Activated B cell treated with CpG ODN at 0.5 μM for 24 hours (primary cell): ENCODE data around the gene CAMSAP1. TPM values are rescaled to one million over a fixed set of nuclear protein-coding genes. Genes with fewer than 3 reads are reported as not detected.

Experiments
- ATAC-seq: fragments of 200-7000 bp; cut with Tn5 transposase; one replicate; pipeline ENCODE4 v1.10.0; 2021; ENCODE audit warnings: low read depth, mild to moderate bottlenecking, moderate library complexity
- CTCF ChIA-PET: fragments of 350-600 bp; sonication (Branson Sonifier 250); formaldehyde crosslinking; loops from one replicate; lab custom pipeline; 2021; ENCODE audit warnings: antibody characterized with exemption; lab: Charles Lee
- POLR2A ChIA-PET: fragments of 350-600 bp; sonication (Branson Sonifier 250); formaldehyde crosslinking; loops from one replicate; lab custom pipeline; 2021; ENCODE audit warnings: antibody characterized with exemption; lab: Charles Lee
- DNase-seq: peaks from one replicate; pipeline ENCODE4 v3.0.0; 2022
- H3K27ac Mint-ChIP-seq: one replicate; pipeline ENCODE4 v1.8.0; 2020; ENCODE audit warnings: mixed read lengths
- H3K27me3 Mint-ChIP-seq: one replicate; pipeline ENCODE4 v1.8.0; 2021; ENCODE audit warnings: mixed read lengths
- H3K36me3 Mint-ChIP-seq: one replicate; pipeline ENCODE4 v1.8.0; 2021; ENCODE audit warnings: low read depth, mixed read lengths
- H3K4me1 Mint-ChIP-seq: one replicate; pipeline ENCODE4 v1.8.0; 2021; ENCODE audit warnings: mixed read lengths
- H3K4me3 Mint-ChIP-seq: one replicate; pipeline ENCODE4 v1.8.0; 2020; ENCODE audit warnings: mild to moderate bottlenecking, mixed read lengths
- H3K9me3 Mint-ChIP-seq: one replicate; pipeline ENCODE4 v1.8.0; 2020; ENCODE audit warnings: mixed read lengths
- CTCF ChIP-seq: fragments of 200-600 bp; IDR thresholded peaks from one replicate; pipeline ENCODE4 v1.8.0; 2022; ENCODE audit warnings: antibody characterized with exemption, mild to moderate bottlenecking
- intact Hi-C: fragments of 100-400 bp; cut with micrococcal nuclease; formaldehyde crosslinking; loops from one replicate; pipeline ENCODE4 v1.15.1; 2024
- total RNA-seq: library from RNA; stranded (reverse); gene quantifications from 2 replicates; pipeline ENCODE4 v1.2.3, GENCODE V29; 2022

Gene CAMSAP1
- total RNA-seq, 1 donor from 2014 or later, result 16.9 TPM

DNA sequence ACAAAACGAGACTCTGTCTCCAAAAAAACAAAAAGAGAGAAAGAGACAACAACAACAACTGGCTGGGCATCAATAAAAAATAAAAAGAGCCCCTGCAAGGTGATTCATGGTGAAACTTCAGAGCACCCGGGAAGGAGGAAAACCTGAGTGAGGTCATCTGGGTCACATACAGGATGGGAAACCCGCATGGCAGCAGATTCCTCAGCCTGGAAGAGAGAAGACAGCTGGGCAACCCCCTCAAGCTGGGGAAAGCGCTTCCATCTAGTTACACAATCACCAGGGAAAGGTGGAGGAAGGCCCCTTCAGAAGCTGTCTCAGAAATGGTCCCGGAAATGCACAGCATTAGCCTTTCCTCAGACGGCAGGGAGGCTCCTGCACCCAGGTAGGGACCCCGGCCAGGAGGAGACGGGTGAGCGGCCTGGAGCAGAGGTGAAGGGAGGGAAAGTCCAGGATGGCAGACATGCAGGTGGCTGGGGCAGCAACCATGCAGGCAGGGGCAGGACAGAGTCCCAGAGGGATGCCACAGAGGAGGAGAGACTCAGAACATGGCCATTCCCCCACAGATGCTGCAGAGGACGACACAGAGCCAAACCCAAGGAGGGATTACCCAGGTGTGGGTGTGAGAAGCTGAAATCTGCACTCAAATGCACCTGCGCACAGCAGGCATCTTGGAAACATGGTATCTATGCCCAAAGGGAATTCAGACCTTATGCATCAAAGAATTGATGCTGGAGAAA lies 29.4 kb downstream of the CAMSAP1 start:
- ChIA-PET POLR2A (interaction anchor here (0.5 kb wide), 1 partner anchor 35 kb away, joined by 3 read pairs; no protein-coding TSS in a partner anchor), CTCF (no interaction called here)
- ATAC-seq (no peak), DNase-seq (no peak)
- Mint-ChIP-seq H3K4me3 (no peak overlapping the region), H3K27ac (no peak overlapping the region), H3K36me3 (peaks cover 30% of the 10 kb centered on the region), H3K9me3 (no peaks in the 10 kb centered on the region), H3K27me3 (no peaks in the 10 kb centered on the region), H3K4me1 (peaks cover 2% of the 10 kb centered on the region)
- no peak for TF ChIP-seq CTCF
- intact Hi-C loops, result no loop called here

DNA sequence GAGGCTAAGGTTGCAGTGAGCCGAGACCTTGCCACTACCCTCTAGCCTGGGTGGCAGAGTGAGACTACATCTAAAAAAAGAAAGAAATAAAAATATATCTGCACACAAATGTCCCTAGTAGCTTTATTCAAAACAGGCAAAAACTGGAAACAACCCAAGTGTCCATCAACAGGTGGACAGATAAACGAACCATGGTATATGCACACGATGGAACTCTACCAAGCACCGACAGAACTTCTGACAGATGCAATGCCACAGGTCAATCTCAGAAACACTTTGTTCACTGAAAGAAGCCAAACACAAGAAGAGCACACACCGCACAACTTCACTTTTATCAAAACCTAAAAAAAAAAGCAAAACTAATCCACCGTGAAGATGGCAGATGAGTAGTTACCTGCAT lies 30.4 kb downstream of the CAMSAP1 start:
- Mint-ChIP-seq H3K27ac (no peak overlapping the region), H3K4me3 (no peak overlapping the region), H3K4me1 (peaks cover 2% of the 10 kb centered on the region), H3K36me3 (peaks cover 22% of the 10 kb centered on the region), H3K27me3 (no peaks in the 10 kb centered on the region), H3K9me3 (no peaks in the 10 kb centered on the region)
- CTCF ChIA-PET, result no interaction called here
- intact Hi-C loops, result no loop called here
- ATAC-seq (no peak), DNase-seq (no peak)
- POLR2A ChIA-PET, result interaction anchor here (0.7 kb wide), 1 partner anchor 13 kb away, joined by 3 read pairs; no protein-coding TSS in a partner anchor
- TF ChIP-seq CTCF, result no peak

DNA sequence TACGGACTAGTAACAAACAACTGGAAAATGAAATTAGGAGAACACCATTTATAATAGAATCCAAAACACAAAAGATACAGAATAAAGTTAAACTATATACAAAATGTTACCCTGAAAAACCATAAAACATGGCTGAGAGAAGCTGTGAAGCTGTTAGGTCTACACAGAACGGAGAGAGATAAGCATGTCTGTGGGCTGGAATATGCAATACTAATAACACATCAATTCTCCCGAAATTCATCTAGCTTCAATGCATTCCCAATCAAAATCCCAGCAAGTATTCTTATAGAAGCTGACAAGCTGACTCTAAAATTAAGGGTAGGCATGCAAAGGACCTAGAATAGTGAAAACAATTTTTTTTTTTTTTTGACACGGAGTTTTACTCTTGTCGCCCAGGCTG lies 32.5 kb downstream of the CAMSAP1 start:
- TF ChIP-seq CTCF, result no peak
- H3K36me3 Mint-ChIP-seq, result peaks cover 19% of the 10 kb centered on the region
- H3K4me1 Mint-ChIP-seq, result peaks cover 2% of the 10 kb centered on the region
- H3K27me3 Mint-ChIP-seq, result no peaks in the 10 kb centered on the region
- H3K27ac Mint-ChIP-seq, result no peak overlapping the region
- intact Hi-C loops, result no loop called here
- ChIA-PET POLR2A (no interaction called here), CTCF (no interaction called here)
- ATAC-seq, result no peak
- no peak overlapping the region for H3K4me3 Mint-ChIP-seq
- H3K9me3 Mint-ChIP-seq, result no peaks in the 10 kb centered on the region
- DNase-seq, result no peak

DNA sequence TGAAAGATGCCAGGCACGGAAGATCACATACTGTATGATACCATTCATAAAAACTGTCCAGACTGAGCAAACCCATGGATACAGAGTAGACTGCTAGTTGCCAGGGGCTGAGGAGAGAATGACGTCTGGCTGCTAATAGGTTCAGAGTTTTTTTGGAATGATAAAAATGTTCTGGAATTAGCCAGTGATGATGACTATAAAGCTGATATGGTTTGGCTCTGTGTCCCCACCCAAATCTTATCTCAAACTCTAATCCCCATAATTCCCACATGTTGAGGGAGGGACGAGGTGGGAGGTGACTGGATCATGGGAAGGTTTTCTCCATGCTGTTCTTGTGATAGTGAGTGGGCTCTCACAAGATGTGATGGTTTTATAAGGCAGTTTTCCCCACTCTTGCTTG lies 37.4 kb downstream of the CAMSAP1 start:
- H3K4me3 Mint-ChIP-seq, result no peak overlapping the region
- H3K27ac Mint-ChIP-seq, result no peak overlapping the region
- ChIA-PET POLR2A (no interaction called here), CTCF (no interaction called here)
- H3K4me1 Mint-ChIP-seq, result no peaks in the 10 kb centered on the region
- H3K36me3 Mint-ChIP-seq, result peaks cover 12% of the 10 kb centered on the region
- H3K9me3 Mint-ChIP-seq, result no peaks in the 10 kb centered on the region
- DNase-seq, result no peak
- no peaks in the 10 kb centered on the region for H3K27me3 Mint-ChIP-seq
- intact Hi-C loops, result no loop called here
- no peak for TF ChIP-seq CTCF
- ATAC-seq, result no peak

- POLR2A ChIA-PET, result no interaction called here
- Mint-ChIP-seq H3K4me3 (no peak overlapping the region), H3K9me3 (no peaks in the 10 kb centered on the region), H3K4me1 (peaks cover 7% of the 10 kb centered on the region), H3K27ac (no peak overlapping the region), H3K36me3 (peaks cover 22% of the 10 kb centered on the region), H3K27me3 (no peaks in the 10 kb centered on the region)
- intact Hi-C loops, result loop anchor here (2.0 kb wide), 1 partner anchor 95 kb away; the partner anchor contains the start of gene UBAC1
- DNase-seq, result no peak
- no peak for TF ChIP-seq CTCF
- no peak for ATAC-seq
- CTCF ChIA-PET, result interaction anchor here (0.9 kb wide), 1 partner anchor 257 kb away, joined by 3 read pairs; no protein-coding TSS in a partner anchor
Measured at GRCh38 chr9:135865531-135865930, 41.8 kb downstream of the CAMSAP1 start.
